Upper lobe of left lung (tissue), 6 donors: ENCODE data around the gene ZNF496. TPM values are rescaled to one million over a fixed set of nuclear protein-coding genes. Genes with fewer than 3 reads are reported as not detected.

Source experiments
- ATAC-seq, 2 donors: fragments of 200-7000 bp; cut with Tn5 transposase; one replicate each; pipeline ENCODE4 v1.9.1; 2022; ENCODE audit warnings: mild to moderate bottlenecking in 2 of 2, moderate library complexity in 2 of 2; ENCODE audit not compliant: low FRiP score in 2 of 2
- DNase-seq, 2 donors: peaks; one replicate each; pipeline ENCODE4 v3.0.0-alpha.2; 2019 to 2020
- H3K27ac ChIP-seq, 4 donors: fragments of 200-600 bp; sonication (generic); one replicate each; pipeline ENCODE4 v1.5.1; 2016 to 2019
- H3K27me3 ChIP-seq, 4 donors: fragments of 200-600 bp; sonication (generic); one replicate each; pipeline ENCODE4 v1.5.1; 2017 to 2019
- H3K36me3 ChIP-seq, 4 donors: fragments of 200-600 bp; sonication (generic); one replicate each; pipeline ENCODE4 v1.5.1; 2016 to 2019
- H3K4me1 ChIP-seq, 4 donors: fragments of 200-600 bp; sonication (generic); one replicate each; pipeline ENCODE4 v1.5.1; 2018 to 2019
- H3K4me3 ChIP-seq, 4 donors: fragments of 200-600 bp; sonication (generic); one replicate each; pipeline ENCODE4 v1.5.1; 2017 to 2019; ENCODE audit warnings: mild to moderate bottlenecking in 2 of 4, moderate library complexity in 1 of 4
- H3K9me3 ChIP-seq, 4 donors: fragments of 200-600 bp; sonication (generic); one replicate each; pipeline ENCODE4 v1.5.1; 2018 to 2019
- CTCF ChIP-seq, 6 experiments: fragments of 450-650 bp in 4 of 6; fragments of 200-600 bp in 2 of 6; sonication (generic) in 2 of 6; IDR thresholded peaks; one replicate each; pipeline ENCODE4 v1.5.1; 2016 to 2019; ENCODE audit warnings: antibody characterized with exemption in 6 of 6
- EP300 ChIP-seq, 4 donors: sonication (generic); formaldehyde crosslinking; IDR thresholded peaks; one replicate each; pipeline ENCODE4 v1.5.1; 2017; ENCODE audit warnings: antibody characterized with exemption in 4 of 4, control low read depth in 2 of 4
- POLR2A ChIP-seq, 4 donors: fragments of 450-650 bp; IDR thresholded peaks; one replicate each; pipeline ENCODE4 v1.5.1; 2016 to 2017; ENCODE audit warnings: antibody characterized with exemption in 4 of 4, mild to moderate bottlenecking in 2 of 4
- POLR2AphosphoS5 ChIP-seq, 2 donors: sonication (generic); formaldehyde crosslinking; IDR thresholded peaks; one replicate each; pipeline ENCODE4 v1.5.1; 2017; ENCODE audit warnings: antibody characterized with exemption in 2 of 2
- WGBS, 2 donors: methylation state at CpG; one replicate each; pipeline ENCODE4 v1.1.5; 2017 to 2018; 5-methylcytosine and 5-hydroxymethylcytosine counted together
- total RNA-seq, 6 donors: library from RNA; depleted of rRNA in 4 of 6; stranded (reverse); fragments of >200 nt in 4 of 6; gene quantifications; one replicate each; pipeline versions ENCODE4 v1.1.0 to v1.2.1, GENCODE V29; 2016 to 2021
- donor health status: DM: no; HTN: no; CAD: no; lungs with moderate emphysema.
- donor health status: DM: no; HTN: yes; CAD: no; lungs with severe emphysema.

The ZNF496 gene
- total RNA-seq, 6 donors from 2014 or later, result 20.8 to 59.7 (median 27.2) TPM

- TF ChIP-seq EP300 (IDR thresholded peaks at IDR 0.05) (no peak), POLR2A (IDR thresholded peaks at IDR 0.05) (no peak), CTCF (IDR thresholded peaks at IDR 0.05) (no peak), POLR2AphosphoS5 (IDR thresholded peaks at IDR 0.05) (no peak)
- H3K27me3 ChIP-seq, result peaks cover 0 to 4% (median 0%) of the 10 kb centered on the region in 4 donors
- H3K36me3 ChIP-seq, result no peaks in the 10 kb centered on the region
- ATAC-seq (no peak), DNase-seq (no peak)
- no peak overlapping the region for H3K27ac ChIP-seq
- H3K9me3 ChIP-seq, result no peaks in the 10 kb centered on the region
- no peak overlapping the region for H3K4me3 ChIP-seq
- WGBS, 2 donors, result 73 to 79% methylated on average over 1 of the region's 1 CpG
- H3K4me1 ChIP-seq, result peaks cover 0 to 6% (median 5%) of the 10 kb centered on the region in 4 donors
These were observed 18.9 kb upstream of the ZNF496 start for GRCh38 chr1:247350587-247350986.

DNA sequence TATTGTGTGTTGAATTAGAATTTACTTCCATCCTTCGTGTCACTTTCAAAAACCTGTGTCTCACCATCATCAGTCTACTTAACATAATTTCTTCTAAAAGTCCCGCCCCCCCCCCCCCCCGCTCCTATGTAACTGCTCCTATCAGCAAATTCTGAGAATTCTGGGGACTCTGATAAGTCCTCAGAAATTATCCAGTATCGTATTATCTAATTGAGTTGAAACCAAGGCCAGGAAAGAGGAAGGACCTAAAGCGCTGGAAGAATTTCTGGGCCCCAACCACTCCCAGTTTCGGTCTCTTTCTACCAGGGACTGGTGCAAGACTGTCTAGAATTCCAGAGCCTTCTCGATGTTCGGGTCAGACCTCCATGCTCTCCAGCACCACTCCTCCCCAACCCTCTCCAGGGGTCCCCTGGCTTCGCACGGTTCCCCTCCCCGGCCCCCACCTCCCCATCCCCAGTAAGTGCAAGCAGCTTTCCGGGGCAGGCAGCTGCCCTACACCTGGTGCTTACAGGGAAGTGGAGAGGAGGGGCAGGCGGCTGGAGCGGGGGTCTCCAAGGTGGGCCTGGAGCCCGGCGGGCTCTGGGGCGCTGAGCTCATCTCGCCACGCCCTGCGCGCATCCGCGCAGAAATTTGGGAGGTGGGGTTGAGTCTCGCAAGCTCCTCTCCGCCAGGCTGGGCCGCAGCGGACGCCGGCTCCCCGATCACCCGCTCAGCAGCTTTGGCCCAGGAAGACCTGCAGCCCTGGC lies 16.0 kb upstream of the ZNF496 start:
- H3K27ac ChIP-seq, result no peak overlapping the region
- H3K36me3 ChIP-seq, result no peaks in the 10 kb centered on the region
- TF ChIP-seq EP300 (IDR thresholded peaks at IDR 0.05) (no peak), POLR2A (IDR thresholded peaks at IDR 0.05) (no peak), CTCF (IDR thresholded peaks at IDR 0.05) (no peak), POLR2AphosphoS5 (IDR thresholded peaks at IDR 0.05) (no peak)
- WGBS, 2 donors, result 15 to 44% methylated on average over 12 to 31 of the region's 31 CpGs
- peaks cover 0 to 6% (median 5%) of the 10 kb centered on the region in 4 donors for H3K4me1 ChIP-seq
- DNase-seq, result peak in 1 of 2 donors; percentile 86
- peak in 1 of 2 donors; percentile 71 for ATAC-seq
- H3K9me3 ChIP-seq, result no peaks in the 10 kb centered on the region
- peak overlapping the region in 3 of 4 donors; percentile 5 to 34 (median 17) for H3K4me3 ChIP-seq
- peaks cover 0 to 4% (median 0%) of the 10 kb centered on the region in 4 donors for H3K27me3 ChIP-seq

DNA sequence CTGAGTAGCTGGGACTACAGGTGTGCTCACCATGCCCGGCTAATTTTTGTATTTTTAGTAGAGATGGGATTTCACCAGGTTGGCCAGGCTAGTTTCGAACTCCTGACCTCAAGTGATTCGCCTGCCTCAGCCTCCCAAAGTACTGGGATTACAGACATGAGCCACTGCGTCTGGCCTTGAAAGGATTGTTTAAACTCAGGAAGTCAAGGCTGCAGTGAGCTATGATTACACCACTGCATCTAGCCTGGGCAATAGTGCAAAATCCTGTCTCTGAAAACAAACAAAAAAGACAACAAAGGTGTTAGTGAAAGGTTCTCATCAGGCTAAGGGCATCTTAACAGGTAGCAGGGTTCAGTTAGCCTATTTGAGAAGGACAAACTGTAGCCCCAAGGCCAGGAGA lies 14.2 kb upstream of the ZNF496 start:
- no peak overlapping the region for H3K4me3 ChIP-seq
- TF ChIP-seq EP300 (IDR thresholded peaks at IDR 0.05) (no peak), CTCF (IDR thresholded peaks at IDR 0.05) (no peak)
- no peak for DNase-seq
- H3K27ac ChIP-seq, result no peak overlapping the region
- peaks cover 0 to 4% (median 0%) of the 10 kb centered on the region in 4 donors for H3K27me3 ChIP-seq
- no peaks in the 10 kb centered on the region for H3K9me3 ChIP-seq
- WGBS, 2 donors, result 85 to 86% methylated on average over 4 of the region's 4 CpGs
- no peak for ATAC-seq
- peaks cover 0 to 6% (median 5%) of the 10 kb centered on the region in 4 donors for H3K4me1 ChIP-seq
- H3K36me3 ChIP-seq, result no peaks in the 10 kb centered on the region

- peaks cover 0 to 4% (median 0%) of the 10 kb centered on the region in 4 donors for H3K27me3 ChIP-seq
- no peak overlapping the region for H3K4me3 ChIP-seq
- peaks cover 0 to 6% (median 5%) of the 10 kb centered on the region in 4 donors for H3K4me1 ChIP-seq
- ATAC-seq (no peak), DNase-seq (no peak)
- WGBS, 2 donors, result 90 to 91% methylated on average over 1 of the region's 1 CpG
- no peaks in the 10 kb centered on the region for H3K36me3 ChIP-seq
- H3K9me3 ChIP-seq, result no peaks in the 10 kb centered on the region
- H3K27ac ChIP-seq, result no peak overlapping the region
- TF ChIP-seq POLR2AphosphoS5 (IDR thresholded peaks at IDR 0.05), result no peak
- TF ChIP-seq POLR2A (IDR thresholded peaks at IDR 0.05), result no peak
- TF ChIP-seq CTCF (IDR thresholded peaks at IDR 0.05), result no peak
- no peak for TF ChIP-seq EP300 (IDR thresholded peaks at IDR 0.05)
These were observed 12.1 kb upstream of the ZNF496 start for GRCh38 chr1:247343801-247344200.
